Adrenal gland (tissue), 12 donors: ENCODE results near the gene PIMREG. TPM values are rescaled to one million over a fixed set of nuclear protein-coding genes. Genes with fewer than 3 reads are reported as not detected.

Source experiments
- DNase-seq, 7 donors: peaks; one replicate each; pipeline ENCODE4 v3.0.0-alpha.2; 2019 to 2020
- H3K27ac ChIP-seq, 5 donors: fragments of 200-600 bp; sonication (generic) in 4 of 5; 1 replicate in 3 of 5; 2 replicates in 2 of 5; pipeline versions ENCODE4 v1.5.1 to v1.8.0; 2016 to 2020; ENCODE audit warnings: mild to moderate bottlenecking in 1 of 5
- H3K27me3 ChIP-seq: fragments of 200-600 bp; 2 replicates; pipeline ENCODE4 v1.8.0; 2021
- H3K36me3 ChIP-seq, 2 donors: fragments of 200-600 bp; replicated peaks in 1 of 2; 1 replicate in 1 of 2; 2 replicates in 1 of 2; pipeline versions ENCODE4 v1.5.1 to v1.8.0; 2018 to 2022
- H3K4me1 ChIP-seq, 2 donors: fragments of 200-600 bp; replicated peaks in 1 of 2; 1 replicate in 1 of 2; 2 replicates in 1 of 2; pipeline versions ENCODE4 v1.5.1 to v1.8.0; 2018 to 2021
- H3K4me3 ChIP-seq, 4 donors: fragments of 200-600 bp; sonication (generic) in 3 of 4; one replicate each; pipeline ENCODE4 v1.5.1; 2016 to 2018
- H3K9me3 ChIP-seq, 3 donors: fragments of 200-600 bp; sonication (generic) in 1 of 3; replicated peaks in 1 of 3; 1 replicate in 2 of 3; 2 replicates in 1 of 3; pipeline versions ENCODE4 v1.5.1 to v1.8.0; 2016 to 2021
- CTCF ChIP-seq, 6 experiments: fragments of 450-650 bp in 4 of 6; fragments of 200-600 bp in 2 of 6; sonication (generic) in 1 of 6; IDR thresholded peaks; 1 replicate in 5 of 6; 2 replicates in 1 of 6; pipeline versions ENCODE4 v1.5.1 to v1.8.0; 2016 to 2021; ENCODE audit warnings: antibody characterized with exemption in 6 of 6, mild to moderate bottlenecking in 2 of 6, moderate library complexity in 1 of 6
- POLR2A ChIP-seq, 2 donors: fragments of 450-650 bp; IDR thresholded peaks; one replicate each; pipeline ENCODE4 v1.6.1; 2017; ENCODE audit warnings: antibody characterized with exemption in 2 of 2, mild to moderate bottlenecking in 2 of 2, moderate library complexity in 1 of 2
- WGBS, 4 donors: extraction: QIAGEN DNeasy Blood & Tissue Kit in 2 of 4; methylation state at CpG; one replicate each; pipeline versions ENCODE4 v1.1.5 to v1.1.7; 2013 to 2017; 5-methylcytosine and 5-hydroxymethylcytosine counted together
- intact Hi-C, 2 donors: fragments of 100-400 bp; cut with DNase I; formaldehyde crosslinking; loops; one replicate each; pipeline versions ENCODE4 v1.14.1 to v1.15.0; 2022 to 2023
- polyA plus RNA-seq, 3 donors: library from polyadenylated mRNA; stranded (reverse); fragments of 200-250 nt in 2 of 3; fragments of 350-450 nt in 1 of 3; fragmentation: Illumina TruSeq in 1 of 3; extraction: RNeasy Lipid Tissue Mini Kit (QIAGEN cat#74804) in 1 of 3; gene quantifications; one replicate each; pipeline ENCODE4 v1.2.3, GENCODE V29; 2013 to 2014
- total RNA-seq, 9 donors: library from RNA; depleted of rRNA in 4 of 9; stranded (reverse); fragments of >200 nt in 4 of 9; fragments of 120-200 nt in 1 of 9; fragmentation: NEBNext Ultra II Directional in 1 of 9; extraction: Animal tissue kit (Norgen Biotek cat#: 25700) in 1 of 9; gene quantifications; one replicate each; pipeline versions ENCODE4 v1.1.0 to v1.2.4, GENCODE V29; 2013 to 2023
- donor health status: healthy with polysubstance abuse.
- donor health status: Bipolar disorder and iron deficiency.
- donor health status: DM: yes; HTN: yes; CAD: no.
- donor health status: DM: no; HTN: no; CAD: no.
- donor health status: DM: no; HTN: no; CAD: no.
- donor health status: DM: yes; HTN: yes; CAD: no.

PIMREG gene
- total and polyA plus RNA-seq, 12 donors: 0.72 to 8.4 (median 2.5) TPM

- WGBS, 4 donors: 85 to 94% (median 90%) methylated on average over 6 to 7 of the region's 7 CpGs
- Histone ChIP-seq H3K27ac (no peak overlapping the region), H3K36me3 (no peaks in the 10 kb centered on the region), H3K4me3 (no peak overlapping the region), H3K4me1 (no peaks in the 10 kb centered on the region), H3K27me3 (no peaks in the 10 kb centered on the region), H3K9me3 (no peaks in the 10 kb centered on the region)
- intact Hi-C loops: no loop called here
- DNase-seq: no peak
- TF ChIP-seq POLR2A (IDR thresholded peaks at IDR 0.05) (no peak), CTCF (IDR thresholded peaks at IDR 0.05) (no peak)
Observed at GRCh38 chr17:6491071-6491700, 46.9 kb downstream of the PIMREG start.

DNA sequence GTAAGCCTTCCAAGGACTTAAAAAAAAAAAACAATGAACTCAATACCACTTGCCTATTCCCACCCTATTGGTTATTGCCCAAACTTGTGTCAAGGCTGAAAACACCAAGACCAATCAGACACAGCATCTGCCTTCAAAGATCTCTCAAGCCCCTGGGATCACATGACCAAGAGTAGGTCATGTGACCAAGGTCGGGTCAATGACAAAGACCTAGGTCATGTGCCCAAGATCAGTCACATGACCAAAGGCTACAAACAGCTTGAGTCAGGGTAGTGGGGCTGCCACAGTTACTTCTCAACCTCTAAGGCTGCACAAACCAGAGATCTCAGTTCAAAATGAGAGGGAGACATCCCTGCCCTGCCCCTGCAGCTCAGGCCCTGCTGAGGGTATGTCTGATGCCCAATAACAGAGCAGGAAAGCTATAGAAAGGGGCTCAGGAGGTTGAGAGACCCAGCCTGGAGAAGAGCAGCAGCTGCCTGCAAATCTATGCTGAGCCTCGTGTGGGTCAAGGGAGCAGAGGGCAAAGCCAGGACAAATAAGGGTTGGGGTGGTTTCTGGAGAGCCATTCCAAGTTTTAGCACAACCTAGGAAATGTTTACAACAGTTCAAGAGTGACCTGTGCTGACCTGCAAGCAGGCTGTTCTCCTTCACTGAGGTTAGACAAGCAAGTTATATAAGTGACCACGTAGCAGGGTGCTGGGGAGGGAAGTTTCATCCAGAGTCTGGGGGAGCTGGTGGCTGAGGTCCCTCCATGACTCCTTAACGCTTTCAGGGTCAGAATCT lies 48.8 kb downstream of the PIMREG start:
- WGBS, 4 donors: 60 to 73% (median 69%) methylated on average over 3 to 4 of the region's 4 CpGs
- DNase-seq: peak in 1 of 7 donors; percentile 12
- no peak for TF ChIP-seq POLR2A (IDR thresholded peaks at IDR 0.05)
- TF ChIP-seq CTCF (IDR thresholded peaks at IDR 0.05): no peak
- no peak overlapping the region for H3K27ac ChIP-seq
- H3K4me3 ChIP-seq: no peak overlapping the region
- H3K9me3 ChIP-seq: no peaks in the 10 kb centered on the region
- intact Hi-C loops: no loop called here
- no peaks in the 10 kb centered on the region for H3K4me1 ChIP-seq
- H3K27me3 ChIP-seq: no peaks in the 10 kb centered on the region
- H3K36me3 ChIP-seq: no peaks in the 10 kb centered on the region

GRCh38 chr17:6494239-6494941 lies 50.1 kb downstream of the PIMREG start:
- H3K36me3 ChIP-seq: no peaks in the 10 kb centered on the region
- DNase-seq: no peak
- H3K27me3 ChIP-seq: no peaks in the 10 kb centered on the region
- intact Hi-C loops: no loop called here
- TF ChIP-seq POLR2A (IDR thresholded peaks at IDR 0.05): no peak
- no peak for TF ChIP-seq CTCF (IDR thresholded peaks at IDR 0.05)
- no peak overlapping the region for H3K27ac ChIP-seq
- H3K9me3 ChIP-seq: no peaks in the 10 kb centered on the region
- H3K4me3 ChIP-seq: no peak overlapping the region
- 72 to 87% (median 78%) methylated on average over 4 to 5 of the region's 5 CpGs for WGBS, 4 donors
- no peaks in the 10 kb centered on the region for H3K4me1 ChIP-seq

DNA sequence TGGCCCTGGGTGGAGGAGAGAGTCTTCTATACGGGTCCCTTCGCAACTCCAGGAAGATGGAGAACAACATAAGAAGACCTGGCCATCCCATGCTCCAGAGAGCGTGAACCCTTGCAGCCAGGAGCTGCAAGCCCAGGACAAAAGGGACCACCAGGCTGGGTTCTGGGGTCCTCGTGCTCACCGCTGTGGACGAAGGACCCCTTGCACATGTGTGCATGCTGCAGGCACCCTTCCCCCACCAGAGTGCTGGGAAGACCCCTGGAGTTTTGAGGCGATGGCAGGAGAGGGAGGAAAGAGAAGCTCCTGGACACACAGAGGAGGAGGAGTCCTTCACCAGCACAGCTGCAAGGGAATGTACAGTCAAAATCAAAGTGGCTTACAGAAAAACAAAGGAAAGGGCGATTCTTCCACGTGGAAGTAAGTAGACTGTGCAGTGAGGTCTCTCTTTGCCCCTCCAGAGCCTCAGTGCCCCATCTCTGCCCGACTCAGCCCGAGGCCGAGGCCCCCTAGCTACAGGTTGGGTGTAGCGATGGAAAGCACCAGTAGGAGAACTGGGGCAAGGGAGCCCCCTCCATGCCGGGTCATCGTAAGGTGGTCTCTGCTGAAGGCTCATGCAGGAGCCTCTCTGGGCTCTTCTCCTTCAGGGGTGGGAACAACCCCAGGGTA lies 51.3 kb downstream of the PIMREG start:
- Histone ChIP-seq H3K4me3 (no peak overlapping the region), H3K4me1 (no peaks in the 10 kb centered on the region), H3K9me3 (no peaks in the 10 kb centered on the region), H3K27me3 (no peaks in the 10 kb centered on the region), H3K36me3 (no peaks in the 10 kb centered on the region), H3K27ac (no peak overlapping the region)
- WGBS, 4 donors: 68 to 77% (median 69%) methylated on average over 11 to 15 of the region's 15 CpGs
- intact Hi-C loops: no loop called here
- TF ChIP-seq POLR2A (IDR thresholded peaks at IDR 0.05) (no peak), CTCF (IDR thresholded peaks at IDR 0.05) (no peak)
- DNase-seq: peak in 1 of 7 donors; percentile 20
